A172 (cell line): ENCODE measurements around the gene JAK1. TPM values are rescaled to one million over a fixed set of nuclear protein-coding genes. Genes with fewer than 3 reads are reported as not detected.
A peak's percentile ranks its signal among the peaks of the same experiment; 100 is the strongest.
"Not testable (repeated sequence)": the region's sequence is repeated elsewhere in the genome, so short reads cannot be mapped to it uniquely, and the experiment has no call there.

Source experiments
- DNase-seq: peaks from one replicate; pipeline ENCODE4 v3.0.0-alpha.2; 2015; ENCODE audit warnings: low spot score
- total RNA-seq: library from RNA; depleted of rRNA; stranded (reverse); fragments of >200 nt; shearing (Covaris generic); gene quantifications from 2 replicates; pipeline ENCODE4 v1.2.3, GENCODE V29; 2014

Gene JAK1
- total RNA-seq, 1 experiment from 2014 or later: 70.5 TPM

GRCh38 chr1:64839732-64840405 is 126.5 kb downstream of the JAK1 start:
- DNase-seq: no peak

- DNase-seq: no peak
Observed at GRCh38 chr1:64839261-64839660, 127.1 kb downstream of the JAK1 start.

DNA sequence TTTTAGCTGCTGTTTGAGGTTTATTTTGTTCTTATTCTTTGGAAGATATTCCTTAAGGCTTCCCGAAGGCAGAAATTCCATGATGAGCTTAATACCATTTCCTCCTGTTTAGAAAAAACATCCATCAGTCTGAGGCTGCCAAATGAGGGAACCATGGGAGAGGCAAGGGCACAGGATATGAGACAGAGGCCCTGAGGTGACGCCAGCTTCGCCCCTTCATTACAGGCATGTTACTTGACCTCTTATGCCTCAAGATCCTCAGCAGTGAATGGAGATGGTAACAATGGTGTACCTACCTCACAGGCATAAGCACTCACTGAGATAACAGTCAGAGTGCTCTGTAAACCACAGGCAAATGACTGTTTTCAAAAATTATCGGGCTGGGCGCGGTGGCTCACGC is 127.9 kb downstream of the JAK1 start:
- no peak for DNase-seq

DNA sequence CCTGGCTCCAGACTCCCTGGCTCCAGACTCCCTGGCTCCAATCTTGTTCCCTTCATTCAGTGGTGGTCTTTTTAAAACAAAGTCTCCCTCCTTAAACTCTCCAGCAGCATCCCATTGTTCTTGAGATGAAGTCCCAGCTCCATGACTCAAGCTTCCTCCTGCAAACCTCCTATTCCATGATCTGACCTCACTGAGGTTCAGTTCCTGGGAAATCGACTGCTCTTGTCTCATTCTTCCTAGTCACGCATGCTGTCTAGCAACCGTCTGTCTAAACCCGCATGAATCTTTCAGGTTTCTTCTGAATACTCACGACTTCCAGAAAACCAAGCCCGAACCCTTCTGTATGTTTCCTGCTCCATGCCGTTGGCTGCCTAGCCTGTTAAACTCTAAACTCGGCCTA is 129.5 kb downstream of the JAK1 start:
- no peak for DNase-seq

DNA sequence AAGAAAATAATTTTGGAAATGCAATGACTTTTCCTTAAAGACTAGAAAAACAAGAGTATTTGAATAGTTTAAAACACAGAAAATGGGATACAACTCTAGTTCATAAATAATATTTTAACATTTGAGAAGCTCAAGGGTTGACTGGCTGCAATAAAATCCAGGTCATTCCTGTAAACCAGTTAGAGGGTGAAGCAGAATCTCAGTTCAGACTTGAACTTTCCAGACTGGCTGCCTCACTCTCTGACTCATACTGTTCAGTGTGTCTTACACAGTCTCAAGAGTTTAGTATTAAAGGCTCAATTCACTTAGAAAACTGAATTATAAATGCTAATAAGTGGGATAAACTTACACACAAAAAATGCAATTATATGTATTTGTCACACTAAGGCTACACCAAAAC is 131.6 kb downstream of the JAK1 start:
- DNase-seq: peak; percentile 12

GRCh38 chr1:64830030-64830651 is 136.2 kb downstream of the JAK1 start:
- no peak for DNase-seq

GRCh38 chr1:64829411-64830029 is 136.8 kb downstream of the JAK1 start:
- no peak for DNase-seq

DNA sequence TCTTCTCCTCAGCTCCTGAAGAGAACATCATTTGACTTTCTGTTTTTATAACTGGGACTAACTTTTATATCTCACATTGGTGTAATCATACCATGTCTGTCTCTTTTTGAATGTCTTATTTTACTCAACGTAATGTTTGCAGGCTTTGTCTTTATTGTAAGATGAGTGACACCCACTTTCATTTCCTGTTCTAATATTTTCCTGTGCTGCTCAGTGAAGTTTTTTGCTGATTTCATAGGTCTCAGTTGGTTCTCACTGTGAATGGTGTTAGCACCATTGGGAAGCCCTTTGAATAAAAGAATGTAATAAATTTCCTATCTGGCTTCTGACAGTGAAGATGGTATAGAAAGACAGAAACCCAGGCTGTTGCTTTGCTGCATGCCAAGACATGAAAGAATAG is 137.5 kb downstream of the JAK1 start:
- no peak for DNase-seq

DNA sequence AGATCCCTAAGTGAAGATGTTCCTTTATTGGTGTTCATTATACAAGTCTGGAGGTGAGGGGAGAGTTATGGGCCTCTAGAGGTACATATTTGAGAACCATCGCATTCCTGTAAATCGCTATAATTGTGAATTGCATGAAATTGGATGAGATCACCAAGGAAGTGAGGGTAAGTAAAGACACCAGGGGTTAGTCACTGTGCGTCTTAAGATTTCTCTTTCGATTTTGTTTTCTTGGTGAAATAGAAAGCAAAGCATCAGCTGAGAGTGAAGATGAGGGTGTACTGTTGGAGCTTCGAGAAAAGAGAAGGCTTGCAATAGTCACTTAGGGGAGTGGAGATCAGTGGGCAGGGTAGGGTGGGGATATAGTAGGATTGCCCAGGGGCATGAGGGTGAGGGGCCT is 139.4 kb downstream of the JAK1 start:
- DNase-seq: no peak

- DNase-seq: peak; percentile 66
Observed at GRCh38 chr1:64823691-64824476, 142.5 kb downstream of the JAK1 start.

DNA sequence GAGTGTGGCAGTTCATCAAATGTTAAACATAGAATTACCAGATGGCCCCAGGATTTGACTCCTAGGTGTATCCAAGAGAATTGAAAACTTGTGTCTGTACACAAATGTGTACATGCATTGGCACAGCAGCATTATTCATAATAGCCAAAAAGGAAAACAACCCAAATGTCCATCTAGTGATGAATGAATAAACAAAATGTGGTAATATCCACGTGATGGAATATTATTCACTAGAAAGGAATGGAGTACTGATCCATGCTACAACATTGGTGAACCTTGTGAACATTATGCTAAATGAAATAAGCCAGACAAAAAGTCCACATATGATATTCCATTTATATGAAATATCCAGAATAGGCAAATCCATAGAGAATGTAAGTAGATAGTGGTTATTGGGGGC is 143.7 kb downstream of the JAK1 start:
- no peak for DNase-seq

DNA sequence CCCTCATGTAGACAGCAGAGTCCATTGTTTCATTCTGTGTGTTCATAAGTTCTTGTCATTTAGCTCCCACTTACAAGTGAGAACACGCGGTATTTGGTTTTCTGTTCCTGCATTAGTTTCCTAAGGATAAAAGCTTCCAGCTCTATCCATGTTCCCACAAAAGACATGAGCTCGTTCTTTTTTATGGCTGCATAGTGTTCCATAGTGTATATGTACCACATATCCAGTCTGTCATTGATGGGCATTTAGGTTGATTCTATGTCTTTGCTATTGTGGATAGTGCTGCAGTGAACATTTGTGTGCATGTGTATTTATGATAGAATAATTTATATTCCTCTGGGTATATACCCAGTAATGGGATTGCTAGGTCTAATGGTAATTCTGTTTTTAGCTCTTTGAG is 145.8 kb downstream of the JAK1 start:
- DNase-seq: not testable (repeated sequence)

- not testable (repeated sequence) for DNase-seq
Observed at GRCh38 chr1:64817364-64817763, 149.0 kb downstream of the JAK1 start.

DNA sequence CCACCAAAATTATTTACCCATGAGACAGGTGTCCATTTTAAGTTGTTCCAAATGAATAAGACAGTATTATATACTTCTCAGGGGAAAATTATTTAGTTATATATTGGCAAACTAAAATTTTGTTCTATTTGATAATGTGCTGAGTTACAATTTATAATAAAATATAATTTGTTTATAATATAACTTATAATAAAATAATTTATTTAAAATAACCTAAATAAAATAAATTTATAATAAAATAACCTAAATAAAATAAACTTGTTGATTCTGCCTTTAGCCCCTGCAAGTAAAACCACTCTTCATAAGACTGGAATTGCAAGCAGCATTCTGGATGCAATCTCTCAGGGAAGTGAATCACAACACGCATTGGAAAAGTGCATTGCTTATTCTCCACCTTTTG is 151.9 kb downstream of the JAK1 start:
- DNase-seq: no peak

DNA sequence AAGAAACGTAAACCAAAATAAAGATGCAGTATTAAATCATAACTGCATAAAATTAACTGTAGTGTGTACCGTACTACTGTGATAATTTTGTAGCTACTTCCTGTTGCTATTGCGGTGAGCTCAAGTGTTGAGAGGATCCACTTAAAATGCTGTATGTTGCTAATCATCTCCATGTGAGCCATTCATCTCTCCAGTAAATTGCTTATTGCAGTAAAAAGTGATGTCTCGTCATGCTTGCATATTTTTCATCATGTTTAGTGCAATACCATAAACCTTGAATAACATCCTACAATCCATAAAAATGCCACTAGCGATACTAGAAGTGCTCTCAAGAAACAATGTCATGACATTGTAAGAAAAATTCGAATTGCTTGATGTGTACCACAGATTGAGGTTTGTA is 155.2 kb downstream of the JAK1 start:
- DNase-seq: no peak

DNA sequence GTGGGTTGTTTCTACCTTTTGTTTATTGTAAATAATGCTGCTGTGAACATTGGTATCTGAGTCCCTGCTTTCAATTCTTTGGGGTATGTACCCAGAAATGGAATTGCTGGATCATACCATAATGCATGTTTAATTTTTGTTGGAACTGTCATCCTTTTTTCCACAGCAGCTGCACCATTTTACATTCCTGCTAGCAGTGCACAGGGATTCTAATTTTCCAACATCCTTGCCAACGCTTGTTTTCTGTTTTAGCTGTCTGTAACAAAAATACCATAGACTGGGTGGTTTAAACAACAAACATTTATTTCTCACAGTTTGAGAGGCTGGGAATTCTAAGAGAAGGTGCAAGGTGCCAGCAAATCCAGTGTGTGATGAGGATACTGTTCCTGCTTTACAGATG is 156.3 kb downstream of the JAK1 start:
- DNase-seq: no peak

GRCh38 chr1:64809309-64809708 is 157.0 kb downstream of the JAK1 start:
- DNase-seq: no peak

- no peak for DNase-seq
Observed at GRCh38 chr1:64801851-64802523, 164.4 kb downstream of the JAK1 start.

DNA sequence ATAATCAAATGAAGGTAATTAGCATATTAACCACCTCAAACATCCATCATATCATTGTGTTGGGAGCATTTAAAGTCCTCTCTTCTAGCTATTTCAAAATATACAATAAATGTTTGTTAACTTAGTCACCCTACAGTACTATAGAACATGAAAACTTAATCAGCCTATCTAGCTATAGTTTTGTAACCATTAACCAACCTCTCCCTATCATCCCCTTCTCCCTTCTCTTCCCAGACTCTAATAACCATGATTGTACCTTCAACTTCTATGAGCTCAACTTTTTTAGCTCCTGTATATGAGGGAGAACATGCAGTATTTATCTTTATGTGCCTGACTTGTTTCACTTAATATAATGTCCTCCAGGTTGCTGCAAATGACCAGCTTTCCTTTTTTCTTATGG is 167.5 kb downstream of the JAK1 start:
- no peak for DNase-seq

DNA sequence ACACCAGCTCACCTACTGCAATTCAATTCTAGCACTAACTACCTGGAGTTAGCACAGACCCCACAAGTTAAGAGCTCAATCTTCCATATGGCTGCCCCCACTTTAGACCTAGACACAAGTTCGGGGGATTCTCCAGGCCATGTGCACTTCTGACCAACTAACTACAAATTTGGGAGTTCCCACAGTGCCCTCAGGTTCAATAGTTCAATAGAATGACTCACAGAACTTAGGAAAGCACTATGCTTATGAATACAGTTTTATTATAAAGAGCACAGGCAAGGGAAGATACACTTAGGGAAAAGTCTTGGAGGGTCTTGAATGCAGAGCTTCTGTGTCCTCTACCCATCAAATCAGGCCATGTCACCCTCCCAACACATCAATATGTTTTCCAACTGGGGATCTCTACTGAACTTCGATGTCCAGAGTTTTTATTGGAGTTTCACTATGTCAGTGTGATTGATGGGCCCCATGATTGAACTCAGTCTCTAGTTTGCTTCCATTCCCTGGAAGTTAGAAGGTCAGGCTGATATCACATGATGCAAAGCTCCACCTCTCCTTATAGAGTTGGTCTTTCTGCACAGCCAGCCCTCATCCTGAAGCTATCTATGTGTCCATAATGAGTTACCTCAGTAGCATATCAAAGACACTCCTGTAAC is 175.4 kb downstream of the JAK1 start:
- no peak for DNase-seq
